ENCODE data around the gene PTPRT.

The PTPRT gene

GRCh38 chr20:42697962-42698361 lies 491.7 kb downstream of the PTPRT start:
- no peak for DNase-seq

GRCh38 chr20:42690842-42691437 lies 498.8 kb downstream of the PTPRT start:
- DNase-seq: no peak

- DNase-seq: no peak
These were observed 501.1 kb downstream of the PTPRT start for GRCh38 chr20:42688576-42688975.

DNA sequence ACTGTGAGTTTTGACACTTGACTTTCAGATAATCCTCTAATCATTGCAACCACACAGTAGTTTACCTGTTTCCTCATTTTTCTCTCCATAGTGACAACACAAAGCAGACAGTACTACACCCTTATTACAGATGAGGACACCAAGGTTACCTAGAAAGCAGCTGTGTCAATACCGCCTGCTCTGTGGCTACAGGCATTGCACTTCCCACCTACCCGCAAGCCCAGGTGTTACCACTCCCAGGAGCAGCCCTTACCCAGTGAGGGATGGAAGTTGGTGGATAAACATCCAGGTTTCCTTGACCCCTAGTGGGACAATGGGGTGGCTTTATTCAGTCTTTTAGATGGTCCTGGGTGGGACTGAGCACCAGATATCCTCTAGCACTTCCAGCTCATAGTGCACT lies 503.6 kb downstream of the PTPRT start:
- no peak for DNase-seq

GRCh38 chr20:42678895-42679294 lies 510.8 kb downstream of the PTPRT start:
- no peak for DNase-seq

GRCh38 chr20:42656130-42656529 lies 533.6 kb downstream of the PTPRT start:
- no peak for DNase-seq

GRCh38 chr20:42652266-42652665 lies 537.4 kb downstream of the PTPRT start:
- no peak for DNase-seq

GRCh38 chr20:42650191-42650746 lies 539.4 kb downstream of the PTPRT start:
- DNase-seq: no peak

- no peak for DNase-seq
These were observed 540.0 kb downstream of the PTPRT start for GRCh38 chr20:42649748-42650147.

GRCh38 chr20:42646250-42646649 lies 543.5 kb downstream of the PTPRT start:
- DNase-seq: no peak

DNA sequence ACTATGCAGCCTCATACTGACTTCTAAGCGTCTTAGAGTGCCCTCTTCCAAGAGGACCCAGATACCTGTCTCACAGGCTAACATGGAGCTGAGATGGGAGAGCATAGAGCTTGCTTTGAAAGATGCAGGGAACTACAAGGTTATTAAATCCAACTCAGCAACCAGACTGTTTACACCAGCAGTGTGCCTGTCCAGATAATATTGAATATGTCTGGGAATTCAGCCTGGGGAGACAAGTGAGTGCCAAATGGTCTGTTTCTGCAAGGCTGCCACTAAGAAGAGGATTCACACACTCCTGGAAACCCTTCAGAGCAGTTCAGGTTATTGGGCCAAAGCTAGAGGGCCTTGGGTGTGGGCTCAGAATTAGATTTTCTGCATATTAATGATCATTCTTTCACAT lies 547.8 kb downstream of the PTPRT start:
- DNase-seq: no peak

- DNase-seq: no peak
These were observed 550.6 kb downstream of the PTPRT start for GRCh38 chr20:42639140-42639539.

DNA sequence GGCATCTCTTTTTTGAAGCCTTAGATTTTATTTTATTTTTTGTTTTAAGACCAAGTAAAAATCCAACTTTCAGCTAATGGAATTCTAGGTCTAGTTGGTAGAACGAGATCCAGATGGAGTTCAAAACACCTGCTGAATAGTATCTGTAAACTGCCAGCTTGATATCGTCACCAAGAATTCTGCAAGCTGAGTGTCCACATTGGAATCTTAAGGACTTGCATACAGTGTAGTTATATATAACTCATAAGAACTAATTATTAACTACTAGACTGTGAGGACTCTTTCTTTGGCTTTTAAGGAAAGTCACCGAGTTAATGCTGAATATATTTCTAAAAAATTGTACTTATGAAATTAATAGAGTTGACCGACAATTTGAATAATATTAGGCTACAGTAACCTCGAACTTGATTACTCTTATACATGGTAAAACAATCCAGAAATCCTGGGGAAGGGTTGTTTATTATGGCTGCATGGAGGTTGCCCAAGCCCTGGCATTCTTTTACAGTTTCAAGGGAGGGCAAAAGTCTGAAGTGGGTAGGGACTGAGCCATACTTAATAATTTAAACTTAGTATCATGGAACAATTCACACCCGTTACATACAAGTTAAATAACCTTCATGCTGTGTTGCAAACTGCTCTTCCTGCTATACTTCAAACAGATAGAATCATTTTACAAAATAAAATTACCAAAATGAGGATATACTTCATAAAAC lies 553.9 kb downstream of the PTPRT start:
- DNase-seq: no peak

- DNase-seq: no peak
These were observed 555.5 kb downstream of the PTPRT start for GRCh38 chr20:42634156-42634555.

DNA sequence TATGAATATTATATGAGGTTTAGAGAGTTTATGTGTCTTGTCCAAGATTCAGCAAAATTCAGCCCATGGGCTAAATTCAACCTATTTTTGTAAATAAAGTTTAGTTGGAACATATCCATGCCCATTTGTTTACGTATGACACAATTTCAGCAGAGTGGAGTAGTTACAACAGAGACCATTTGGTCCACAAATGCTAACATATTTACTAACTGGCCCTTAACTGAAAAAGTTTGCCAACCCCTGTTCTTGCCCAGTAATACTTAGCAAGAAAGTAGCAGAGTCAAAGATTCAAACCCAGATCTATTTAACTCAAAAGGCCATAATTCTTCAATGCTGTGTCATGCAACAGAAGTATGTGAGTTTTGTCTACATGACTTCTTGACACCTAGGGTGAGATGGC lies 561.0 kb downstream of the PTPRT start:
- DNase-seq: no peak

DNA sequence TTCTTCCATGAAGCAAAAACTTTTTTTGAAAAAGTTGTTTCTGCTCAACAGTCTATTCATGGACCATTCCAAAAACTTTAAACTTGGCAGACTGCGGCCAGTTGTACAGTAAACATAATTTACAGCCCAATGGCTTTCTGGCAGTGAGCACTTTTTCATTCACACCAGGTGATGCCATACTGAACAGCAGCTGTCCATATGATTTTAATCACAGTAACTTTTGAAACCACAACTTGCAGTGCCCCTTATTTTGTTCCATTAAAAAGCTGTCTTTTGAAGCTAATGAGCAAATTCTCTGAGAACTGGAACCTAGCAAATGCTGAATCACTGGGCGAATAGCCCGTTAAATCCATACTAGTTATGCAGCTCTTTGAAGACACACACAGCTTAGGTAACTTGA lies 576.6 kb downstream of the PTPRT start:
- DNase-seq: no peak

DNA sequence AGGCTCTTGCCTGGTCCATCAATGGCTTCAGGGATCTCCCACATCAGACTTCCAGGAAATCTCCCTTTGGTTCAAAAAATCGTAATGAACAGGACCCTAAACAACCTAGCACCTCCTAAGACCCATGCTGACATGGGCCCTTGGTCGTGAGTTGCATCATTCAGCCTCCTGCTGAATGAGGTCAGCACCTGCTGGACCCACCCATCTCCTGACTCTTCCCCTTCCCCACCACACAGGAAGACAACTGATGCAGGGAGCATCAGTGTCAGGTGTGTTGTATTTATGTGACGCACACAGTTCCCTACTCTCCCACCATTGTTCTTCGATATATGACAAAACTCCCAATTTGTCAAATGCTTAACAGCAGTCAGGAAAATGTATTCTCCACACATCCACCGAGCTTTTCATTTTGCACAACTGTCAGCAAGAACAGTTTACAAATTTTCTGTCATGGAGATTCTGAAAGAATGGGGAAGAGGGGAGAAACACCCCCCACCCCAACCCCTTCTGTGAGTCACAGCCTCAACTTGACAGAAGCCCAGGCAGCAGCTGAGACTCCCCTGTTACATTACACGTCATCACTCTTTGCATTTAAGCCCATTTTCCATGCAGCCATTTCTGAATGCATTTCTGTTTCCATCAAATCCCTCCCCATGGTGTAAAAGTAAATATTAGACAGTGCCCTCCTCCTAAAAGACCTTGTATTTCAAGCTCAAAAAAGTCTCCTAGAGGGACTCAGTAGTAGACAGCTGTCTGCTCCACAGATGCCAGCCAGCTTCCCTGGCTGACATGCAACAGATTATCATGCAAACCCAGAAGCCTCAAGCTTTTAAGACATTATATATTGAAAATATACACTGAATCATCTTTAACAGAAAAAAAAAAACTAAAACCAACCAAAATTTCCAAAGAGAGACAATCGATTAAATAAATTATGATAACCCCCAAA lies 577.5 kb downstream of the PTPRT start:
- DNase-seq: no peak

DNA sequence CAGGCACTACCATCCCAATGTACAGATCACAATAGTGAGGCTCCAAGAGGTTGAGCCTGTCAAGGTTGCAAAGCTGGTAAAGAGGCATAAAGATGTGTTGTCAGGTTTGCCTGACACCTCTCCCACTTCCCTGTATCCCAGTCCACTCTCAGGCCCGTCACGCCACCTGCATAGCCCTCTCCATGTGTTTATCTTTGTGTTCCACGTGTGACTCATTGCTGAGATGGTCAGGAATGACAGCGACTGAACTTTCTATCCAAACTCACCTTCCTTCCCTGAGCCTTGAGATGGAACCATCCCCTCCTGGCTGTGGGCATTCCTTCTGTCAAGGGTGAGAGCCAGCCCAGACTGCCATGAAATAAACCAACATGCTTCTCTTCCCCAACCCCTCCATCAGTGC lies 578.3 kb downstream of the PTPRT start:
- no peak for DNase-seq

GRCh38 chr20:42610070-42610469 lies 579.6 kb downstream of the PTPRT start:
- no peak for DNase-seq

DNA sequence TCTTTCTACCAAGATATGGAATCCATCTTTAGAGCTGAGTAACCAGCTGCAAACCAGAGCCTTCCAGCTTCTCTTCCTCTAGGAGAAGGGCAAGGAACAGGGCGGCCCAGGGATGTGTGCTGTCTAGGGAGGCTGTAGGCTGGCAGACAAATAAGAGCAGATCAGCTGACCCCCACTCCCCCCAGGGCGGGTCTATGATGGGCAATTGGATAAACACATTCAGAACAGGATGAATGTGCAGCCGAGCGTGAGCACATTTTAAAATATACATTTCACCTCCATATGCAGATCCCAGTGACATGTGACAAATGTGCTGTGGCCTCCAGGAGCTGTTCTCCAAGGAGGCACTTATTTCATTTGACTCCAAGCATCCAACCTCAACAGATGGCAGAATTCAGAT lies 580.1 kb downstream of the PTPRT start:
- DNase-seq: no peak

DNA sequence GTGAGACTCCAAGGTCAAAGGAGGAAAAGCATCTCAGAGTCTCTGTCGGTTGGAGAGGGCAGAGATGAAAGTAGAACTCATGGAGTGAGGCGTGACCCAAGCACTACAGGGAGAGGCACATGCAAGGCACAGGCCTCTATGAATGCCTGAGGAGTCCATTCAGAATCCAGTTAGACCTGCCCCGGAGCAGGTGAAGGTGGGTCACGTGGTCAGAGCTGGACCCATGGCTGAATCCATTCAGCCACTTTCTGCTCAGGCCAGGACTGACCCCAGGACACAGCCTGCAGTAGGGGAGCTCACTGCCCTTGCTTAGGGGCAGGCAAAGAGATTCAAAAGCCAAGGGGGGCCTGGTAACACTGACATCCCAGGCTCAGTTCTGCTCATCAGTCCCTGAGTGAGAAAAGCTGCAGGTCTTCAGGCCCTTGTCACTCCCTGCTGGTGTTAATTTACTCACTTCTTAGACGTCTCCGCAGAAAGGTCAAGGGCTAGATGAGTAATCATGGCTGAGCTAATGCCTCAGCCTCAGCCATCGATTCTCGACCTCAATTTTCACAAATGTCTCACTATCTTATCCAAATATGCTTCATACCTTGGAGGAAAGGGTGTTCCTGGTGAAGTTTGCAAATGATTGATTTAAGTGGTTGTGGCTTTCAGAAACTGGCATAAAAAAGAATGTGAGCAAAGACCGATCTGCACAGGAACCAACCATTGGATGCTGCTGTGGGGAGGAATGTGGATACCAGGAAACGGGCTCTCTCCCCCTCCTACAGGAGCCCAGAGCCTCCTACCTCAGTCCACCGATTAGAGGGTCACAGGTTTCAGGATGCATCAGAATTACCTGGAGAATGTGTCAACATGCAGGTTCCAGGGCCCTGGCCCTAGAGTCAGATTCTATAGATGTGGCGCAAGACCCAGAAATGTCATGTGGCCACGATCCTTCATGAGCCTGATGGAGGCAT lies 584.4 kb downstream of the PTPRT start:
- no peak for DNase-seq

- DNase-seq: no peak
These were observed 586.1 kb downstream of the PTPRT start for GRCh38 chr20:42603655-42604054.

All from activated CD8-positive, alpha-beta memory T cell treated with anti-CD3 and anti-CD28 coated beads, Interleukin-2, amount 50 U/mL, for 48 hours (primary cell).